H9 (cell line): ENCODE data around the gene TOB2. TPM values are rescaled to one million over a fixed set of nuclear protein-coding genes. Genes with fewer than 3 reads are reported as not detected.

Experiments used
- DNase-seq: peaks from one replicate; pipeline ENCODE4 v3.0.0-alpha.2; 2017
- H2AFZ ChIP-seq: one replicate; pipeline ENCODE4 v1.6.1; 2013; ENCODE audit warnings: mild to moderate bottlenecking, low read length, control low read depth, moderate library complexity
- H2AK5ac ChIP-seq: 2 replicates; pipeline ENCODE4 v1.6.1; 2013; ENCODE audit warnings: low read length, control low read depth, mixed read lengths; ENCODE audit not compliant: insufficient read length
- H2BK120ac ChIP-seq: one replicate; pipeline ENCODE4 v1.6.1; 2013; ENCODE audit warnings: low read depth, mild to moderate bottlenecking, low read length, control low read depth, inconsistent platforms; ENCODE audit not compliant: poor library complexity, severe bottlenecking
- H2BK12ac ChIP-seq: 2 replicates; pipeline ENCODE4 v1.6.1; 2013; ENCODE audit warnings: low read length, control low read depth, mixed read lengths, low read depth; ENCODE audit not compliant: insufficient read length
- H2BK15ac ChIP-seq: 2 replicates; pipeline ENCODE4 v1.6.1; 2013; ENCODE audit warnings: low read depth, low read length, control low read depth
- H2BK20ac ChIP-seq: one replicate; pipeline ENCODE4 v1.6.1; 2013; ENCODE audit warnings: low read depth, mild to moderate bottlenecking, low read length, control low read depth, inconsistent platforms; ENCODE audit not compliant: poor library complexity, severe bottlenecking
- H2BK5ac ChIP-seq: 2 replicates; pipeline ENCODE4 v1.6.1; 2013; ENCODE audit warnings: low read length, control low read depth, mixed read lengths; ENCODE audit not compliant: insufficient read length
- H3K14ac ChIP-seq: 2 replicates; pipeline ENCODE4 v1.6.1; 2013; ENCODE audit warnings: low read length, control low read depth; ENCODE audit not compliant: insufficient read depth
- H3K18ac ChIP-seq: 2 replicates; pipeline ENCODE4 v1.6.1; 2013; ENCODE audit warnings: low read depth, mild to moderate bottlenecking, mixed read lengths, low read length, control low read depth; ENCODE audit not compliant: insufficient read length
- H3K23ac ChIP-seq: 2 replicates; pipeline ENCODE4 v1.6.1; 2013; ENCODE audit warnings: low read length, control low read depth, mixed read lengths, low read depth; ENCODE audit not compliant: insufficient read length
- H3K23me2 ChIP-seq: 2 replicates; pipeline ENCODE4 v1.6.1; 2013; ENCODE audit warnings: low read depth, mild to moderate bottlenecking, mixed read lengths, low read length, control low read depth; ENCODE audit not compliant: insufficient read length, poor library complexity, severe bottlenecking
- H3K27ac ChIP-seq: 2 replicates; pipeline ENCODE4 v1.5.1; 2013; ENCODE audit warnings: low read length, control low read depth, mixed read lengths, low read depth; ENCODE audit not compliant: insufficient read length
- H3K27me3 ChIP-seq: 2 replicates; pipeline ENCODE4 v1.6.1; 2013; ENCODE audit warnings: low read length, control low read depth, inconsistent platforms; ENCODE audit not compliant: insufficient read depth
- H3K4ac ChIP-seq: 2 replicates; pipeline ENCODE4 v1.6.1; 2013; ENCODE audit warnings: low read depth, mild to moderate bottlenecking, control low read depth, inconsistent platforms, low read length, moderate library complexity
- H3K4me1 ChIP-seq: 2 replicates; pipeline ENCODE4 v1.6.1; 2013; ENCODE audit warnings: low read length, control low read depth, inconsistent platforms; ENCODE audit not compliant: insufficient read depth
- H3K4me2 ChIP-seq: 2 replicates; pipeline ENCODE4 v1.6.1; 2013; ENCODE audit warnings: low read length, control low read depth, mixed read lengths; ENCODE audit not compliant: insufficient read length, insufficient read depth
- H3K56ac ChIP-seq: 2 replicates; pipeline ENCODE4 v1.6.1; 2013; ENCODE audit warnings: low read depth, mild to moderate bottlenecking, mixed read lengths, low read length, control low read depth; ENCODE audit not compliant: insufficient read length
- H3K79me1 ChIP-seq: 2 replicates; pipeline ENCODE4 v1.6.1; 2013; ENCODE audit warnings: low read depth, mild to moderate bottlenecking, moderate library complexity, low read length, control low read depth, inconsistent platforms; ENCODE audit not compliant: insufficient read depth, poor library complexity, severe bottlenecking
- H3K79me2 ChIP-seq: 2 replicates; pipeline ENCODE4 v1.6.1; 2013; ENCODE audit warnings: low read length, control low read depth, inconsistent platforms; ENCODE audit not compliant: insufficient read depth
- H3K9ac ChIP-seq: 2 replicates; pipeline ENCODE4 v1.6.1; 2013; ENCODE audit warnings: low read length, control low read depth, mixed read lengths; ENCODE audit not compliant: insufficient read length; ENCODE audit errors: extremely low read depth
- H3K9me3 ChIP-seq: one replicate; pipeline ENCODE4 v1.6.1; 2013; ENCODE audit warnings: low read depth, low read length, inconsistent platforms; ENCODE audit not compliant: control insufficient read depth
- H3T11ph ChIP-seq: one replicate; pipeline ENCODE4 v1.6.1; 2013; ENCODE audit warnings: mild to moderate bottlenecking, low read length, control low read depth, inconsistent platforms
- H4K20me1 ChIP-seq: one replicate; pipeline ENCODE4 v1.6.1; 2013; ENCODE audit not compliant: control insufficient read depth, insufficient read length, insufficient read depth
- H4K5ac ChIP-seq: 2 replicates; pipeline ENCODE4 v1.6.1; 2013; ENCODE audit warnings: low read depth, mild to moderate bottlenecking, mixed read lengths, low read length, control low read depth; ENCODE audit not compliant: insufficient read length
- H4K8ac ChIP-seq: replicated peaks from 2 replicates; pipeline ENCODE4 v1.6.1; 2013; ENCODE audit warnings: low read length, control low read depth, mixed read lengths, low read depth; ENCODE audit not compliant: insufficient read length
- H4K91ac ChIP-seq: 2 replicates; pipeline ENCODE4 v1.6.1; 2013; ENCODE audit warnings: low read depth, mild to moderate bottlenecking, moderate library complexity, mixed read lengths, low read length, control low read depth; ENCODE audit not compliant: insufficient read length
- H3K27ac Mint-ChIP-seq, 3 experiments: 2 replicates in 2 of 3; 3 replicates in 1 of 3; pipeline ENCODE4 v1.8.0; 2020 to 2021; ENCODE audit warnings: mixed read lengths in 3 of 3, mild to moderate bottlenecking in 1 of 3, moderate library complexity in 1 of 3
- H3K27me3 Mint-ChIP-seq: 2 replicates; pipeline ENCODE4 v1.8.0; 2021; ENCODE audit warnings: low read depth, mild to moderate bottlenecking, moderate library complexity, mixed read lengths
- H3K36me3 Mint-ChIP-seq, 3 experiments: 2 replicates in 2 of 3; 3 replicates in 1 of 3; pipeline ENCODE4 v1.8.0; 2020 to 2021; ENCODE audit warnings: low read depth in 3 of 3, mixed read lengths in 3 of 3; ENCODE audit not compliant: insufficient read depth in 1 of 3
- H3K4me1 Mint-ChIP-seq, 2 experiments: 2 replicates each; pipeline ENCODE4 v1.8.0; 2020; ENCODE audit warnings: mixed read lengths in 2 of 2
- H3K4me3 Mint-ChIP-seq, 2 experiments: 2 replicates in 1 of 2; 3 replicates in 1 of 2; pipeline ENCODE4 v1.8.0; 2020 to 2021; ENCODE audit warnings: mild to moderate bottlenecking in 2 of 2, mixed read lengths in 2 of 2, moderate library complexity in 1 of 2
- H3K9me3 Mint-ChIP-seq, 2 experiments: 2 replicates in 1 of 2; 3 replicates in 1 of 2; pipeline ENCODE4 v1.8.0; 2020; ENCODE audit warnings: mild to moderate bottlenecking in 2 of 2, mixed read lengths in 2 of 2, moderate library complexity in 1 of 2
- CTCF ChIP-seq: fragments of 200-600 bp; sonication (generic); conservative IDR thresholded peaks from 3 replicates; pipeline ENCODE4 v1.8.0; 2021; ENCODE audit warnings: antibody characterized with exemption, mild to moderate bottlenecking
- WGBS: extraction: QIAGEN DNeasy Blood & Tissue Kit; methylation state at CpG from one replicate; pipeline ENCODE4 v1.1.7; 2013; ENCODE audit warnings: missing lambda C conversion rate, low lambda C conversion rate, mixed read lengths; ENCODE audit not compliant: insufficient read length; ENCODE audit errors: extremely low coverage; 5-methylcytosine and 5-hydroxymethylcytosine counted together
- total RNA-seq: library from RNA; stranded (reverse); gene quantifications from 2 replicates; pipeline ENCODE4 v1.2.1, GENCODE V29; 2021

Gene TOB2
- total RNA-seq, 1 experiment from 2014 or later, result 75.8 TPM

DNA sequence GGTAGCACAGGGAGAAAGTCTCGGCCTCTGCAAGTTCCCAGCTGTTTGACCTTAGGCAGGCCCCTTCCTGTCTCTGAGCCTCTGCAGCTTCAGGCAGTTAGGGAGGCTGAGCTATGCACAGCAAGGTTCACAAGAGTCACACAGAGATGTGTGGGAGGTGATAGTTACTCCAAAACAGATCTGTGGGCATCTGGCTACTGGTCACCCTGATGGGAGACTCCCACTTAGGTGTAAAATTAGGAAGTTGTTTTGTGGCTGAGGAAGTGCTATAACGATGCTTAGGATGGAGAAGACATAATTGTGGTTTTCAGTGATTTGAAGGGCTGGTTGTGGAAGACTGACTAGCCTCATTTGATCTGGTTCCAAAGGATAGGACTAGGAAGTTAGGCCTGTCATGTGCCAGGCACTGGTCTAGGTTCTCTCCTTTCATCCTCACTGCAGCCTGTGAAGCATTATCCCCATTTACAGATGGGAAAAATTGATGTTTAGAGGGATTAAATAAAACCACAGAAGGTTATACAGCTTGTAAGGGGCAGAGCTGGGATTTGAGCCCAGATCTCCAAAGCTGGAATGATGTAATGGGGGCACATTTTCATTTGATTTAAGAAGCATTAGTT is 35.8 kb upstream of the TOB2 start:
- H3K79me1 ChIP-seq, result no peaks in the 10 kb centered on the region
- H3K9ac ChIP-seq, result no peak overlapping the region
- no peak overlapping the region for H2BK12ac ChIP-seq
- no peak overlapping the region for H3K23ac ChIP-seq
- H3K23me2 ChIP-seq, result no peaks in the 10 kb centered on the region
- H3K9me3 ChIP-seq, result no peaks in the 10 kb centered on the region
- H2BK5ac ChIP-seq, result no peak overlapping the region
- peaks cover 15% of the 10 kb centered on the region for H3K4me1 ChIP-seq
- peak overlapping the region in 1 of 2 experiments; percentile 22; a peak in 2 of 5 replicates for H3K4me3 Mint-ChIP-seq
- H3T11ph ChIP-seq, result no peak overlapping the region
- no peak for TF ChIP-seq CTCF
- peaks cover 2% of the 10 kb centered on the region for H4K20me1 ChIP-seq
- no peak overlapping the region for H3K56ac ChIP-seq
- no peaks in the 10 kb centered on the region for H3K9me3 Mint-ChIP-seq
- H2AK5ac ChIP-seq, result no peak overlapping the region
- H3K27ac ChIP-seq, result no peak overlapping the region
- no peak overlapping the region for H3K4ac ChIP-seq
- peaks cover 55 to 62% of the 10 kb centered on the region in 2 experiments for H3K4me1 Mint-ChIP-seq
- H3K27me3 Mint-ChIP-seq, result no peaks in the 10 kb centered on the region
- no peak overlapping the region for H3K14ac ChIP-seq
- no peaks in the 10 kb centered on the region for H3K27me3 ChIP-seq
- no peak overlapping the region for H2BK20ac ChIP-seq
- no CpG with 5 or more reads among the region's 2 CpGs for WGBS
- H4K5ac ChIP-seq, result no peak overlapping the region
- H2AFZ ChIP-seq, result no peak overlapping the region
- H3K36me3 Mint-ChIP-seq, result no peaks in the 10 kb centered on the region; a peak in 1 of 7 replicates
- H2BK15ac ChIP-seq, result no peak overlapping the region
- DNase-seq, result no peak
- no peak overlapping the region for H3K18ac ChIP-seq
- H4K91ac ChIP-seq, result no peak overlapping the region
- H2BK120ac ChIP-seq, result no peak overlapping the region
- H3K4me2 ChIP-seq, result peak overlapping the region; percentile 4
- H4K8ac ChIP-seq, result no peak overlapping the region
- H3K27ac Mint-ChIP-seq, result peak overlapping the region; percentile 0 to 78 (median 68); a peak in 6 of 7 replicates
- H3K79me2 ChIP-seq, result peaks cover 6% of the 10 kb centered on the region; the same call in 1 of the 2 replicates
